ENCODE results near the gene SYS1. TPM values are rescaled to one million over a fixed set of nuclear protein-coding genes. Genes with fewer than 3 reads are reported as not detected.

Gene SYS1
- total RNA-seq (2014; rRNA removed; shearing (Covaris generic); ENCODE audit: low replicate concordance) = 24.5 and 32.3 TPM in 2 replicates

DNA sequence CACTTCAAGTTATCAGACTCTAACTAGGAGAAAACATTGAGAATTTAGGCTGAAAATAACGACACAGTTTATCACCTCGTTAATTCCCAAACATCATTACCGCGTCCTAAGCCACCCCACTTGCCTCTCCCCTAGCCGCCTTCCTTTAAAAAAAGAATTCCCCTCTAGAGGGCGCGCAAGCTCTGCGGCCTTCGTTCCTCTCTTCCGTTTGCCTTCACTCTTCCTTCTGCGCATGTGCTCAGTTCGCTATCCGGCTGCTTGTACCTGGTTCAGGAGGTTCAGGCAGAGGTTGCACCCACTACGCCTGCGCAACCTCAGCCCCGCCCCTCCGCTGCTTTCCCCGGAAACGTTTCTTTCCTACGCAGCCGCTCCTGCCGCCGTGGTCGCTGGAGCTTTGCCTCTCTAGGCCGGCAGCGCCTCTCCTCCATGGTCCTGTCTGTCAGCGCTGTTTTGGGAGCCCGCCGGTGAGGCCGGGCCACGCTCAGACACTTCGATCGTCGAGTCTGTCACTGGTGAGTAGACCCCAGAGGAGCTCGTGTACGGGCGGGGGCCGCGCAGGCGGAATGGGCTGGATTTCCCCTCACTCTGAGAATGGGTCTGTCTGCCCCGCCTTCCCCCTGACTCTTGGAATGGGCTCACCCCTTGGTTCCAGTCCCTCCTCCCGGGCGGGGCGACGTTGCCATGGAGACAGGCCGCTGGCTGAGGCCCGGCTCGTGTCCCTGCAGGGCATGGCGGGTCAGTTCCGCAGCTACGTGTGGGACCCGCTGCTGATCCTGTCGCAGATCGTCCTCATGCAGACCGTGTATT, at the start of gene SYS1:
TSS of gene SYS1 (plus strand) at position 353 of the 807 bp plus-strand sequence. CDS start at position 729, 376 bp downstream.
- no peaks in the 10 kb centered on the region for H3K9me3 ChIP-seq
- H3K36me3 ChIP-seq = peaks cover 34% of the 10 kb centered on the region
- DNase-seq = peak; percentile 99
- H3K27me3 ChIP-seq = no peaks in the 10 kb centered on the region
- peak within 1 kb of the TSS; percentile 93 for H3K4me3 ChIP-seq

DNA sequence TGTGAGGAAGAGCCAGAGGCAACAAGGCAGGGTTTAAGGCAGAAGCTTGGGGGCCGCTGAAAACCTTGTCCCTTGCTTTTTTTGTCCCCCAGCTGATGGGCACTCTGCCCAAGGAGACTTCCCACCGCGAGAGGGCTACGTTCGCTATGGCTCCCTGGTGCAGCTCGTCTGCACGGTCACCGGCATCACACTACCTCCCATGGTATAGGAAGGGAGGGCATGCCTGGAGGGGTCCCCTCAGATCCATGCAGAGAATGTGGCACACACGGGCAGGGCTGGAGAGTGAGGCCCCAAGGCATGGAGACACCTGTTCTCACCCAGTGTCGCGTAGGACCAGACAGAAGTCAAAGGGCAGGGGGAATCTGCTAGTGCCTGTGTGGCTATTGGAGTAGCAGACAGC, 49.0 kb upstream of the SYS1 start:
- H3K9me3 ChIP-seq = no peaks in the 10 kb centered on the region
- H3K27me3 ChIP-seq = no peaks in the 10 kb centered on the region
- H3K36me3 ChIP-seq = no peaks in the 10 kb centered on the region
- H3K4me3 ChIP-seq = no peak overlapping the region
- DNase-seq = no peak

DNA sequence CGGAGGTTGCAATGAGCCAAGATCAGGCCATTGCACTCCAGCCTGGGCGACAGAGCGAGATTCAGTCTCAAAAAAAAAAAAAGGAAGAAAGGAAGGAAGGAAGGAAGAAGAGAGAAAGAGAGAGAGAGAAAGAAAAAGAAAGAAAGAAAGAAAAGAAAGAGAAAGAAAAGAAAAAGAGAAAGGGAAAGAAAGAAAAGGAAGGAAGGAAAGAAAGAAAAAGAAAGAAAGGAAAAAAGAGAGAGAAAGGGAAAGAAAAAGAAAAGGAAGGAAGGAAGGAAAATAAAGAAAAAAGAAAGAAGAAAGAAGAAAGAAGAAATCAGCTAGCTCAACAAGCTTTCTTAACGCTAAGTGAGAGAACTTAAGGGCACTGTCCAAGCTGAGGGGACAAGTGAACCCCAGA, 47.3 kb upstream of the SYS1 start:
- Histone ChIP-seq H3K36me3 (no peaks in the 10 kb centered on the region), H3K9me3 (no peaks in the 10 kb centered on the region), H3K4me3 (no peak overlapping the region), H3K27me3 (no peaks in the 10 kb centered on the region)
- DNase-seq = no peak

DNA sequence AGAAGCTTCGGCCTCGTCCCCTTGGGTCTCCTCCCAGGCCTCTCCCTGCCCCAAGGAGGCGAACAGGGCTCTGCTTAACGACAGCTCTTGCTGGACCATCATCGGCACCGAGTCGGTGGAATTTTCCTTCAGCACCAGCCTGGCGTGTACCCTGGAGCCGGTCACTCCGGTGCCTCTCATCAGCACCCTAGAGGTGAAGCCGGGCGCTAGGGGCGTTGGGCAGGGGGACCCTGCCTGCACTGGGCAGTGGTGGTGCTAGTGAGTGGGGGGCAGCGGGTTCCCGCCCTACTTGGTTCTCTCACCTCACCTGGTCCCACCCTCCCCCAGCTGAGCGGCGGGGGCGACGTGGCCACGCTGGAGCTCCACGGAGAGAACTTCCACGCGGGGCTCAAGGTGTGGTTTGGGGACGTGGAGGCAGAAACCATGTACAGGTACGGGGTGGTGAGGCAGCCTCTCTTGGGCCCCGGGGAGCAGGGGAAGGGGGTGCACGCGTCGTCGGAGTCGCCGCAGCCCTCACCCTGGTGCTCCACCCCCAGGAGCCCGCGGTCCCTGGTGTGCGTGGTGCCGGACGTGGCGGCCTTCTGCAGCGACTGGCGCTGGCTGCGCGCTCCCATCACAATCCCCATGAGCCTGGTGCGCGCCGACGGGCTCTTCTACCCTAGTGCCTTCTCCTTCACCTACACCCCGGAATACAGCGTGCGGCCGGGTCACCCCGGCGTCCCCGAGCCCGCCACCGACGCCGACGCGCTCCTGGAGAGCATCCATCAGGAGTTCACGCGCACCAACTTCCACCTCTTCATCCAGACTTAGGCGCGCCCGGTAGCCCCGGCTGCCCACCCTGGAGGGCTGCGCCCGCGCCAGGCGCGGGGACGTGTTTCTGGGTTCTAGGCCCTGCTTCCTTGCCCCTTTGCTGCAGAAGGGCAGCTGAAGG, 46.5 kb upstream of the SYS1 start:
- H3K36me3 ChIP-seq = no peaks in the 10 kb centered on the region
- no peak for DNase-seq
- no peaks in the 10 kb centered on the region for H3K27me3 ChIP-seq
- no peaks in the 10 kb centered on the region for H3K9me3 ChIP-seq
- H3K4me3 ChIP-seq = no peak overlapping the region

DNA sequence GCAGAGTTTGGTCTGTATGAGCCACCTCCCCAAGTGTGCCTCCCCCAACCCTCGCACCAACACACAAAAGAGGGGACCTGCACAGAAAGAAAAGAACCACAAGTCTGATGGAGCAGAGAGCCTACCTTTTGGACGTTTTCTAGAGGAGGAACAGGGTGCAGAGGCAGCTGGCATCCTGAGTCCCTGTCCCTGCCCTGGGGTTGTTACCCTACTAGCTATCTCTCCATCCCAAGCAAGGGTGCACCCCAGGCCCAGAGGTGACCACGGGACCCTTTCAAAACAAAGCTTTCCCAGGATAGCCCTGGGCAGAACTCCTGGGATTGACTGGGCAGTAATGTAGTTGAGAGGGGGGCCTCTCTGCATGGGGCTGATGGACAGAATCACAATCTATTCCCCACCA, 45.1 kb upstream of the SYS1 start:
- Histone ChIP-seq H3K36me3 (no peaks in the 10 kb centered on the region), H3K9me3 (no peaks in the 10 kb centered on the region), H3K4me3 (no peak overlapping the region), H3K27me3 (no peaks in the 10 kb centered on the region)
- DNase-seq = no peak

DNA sequence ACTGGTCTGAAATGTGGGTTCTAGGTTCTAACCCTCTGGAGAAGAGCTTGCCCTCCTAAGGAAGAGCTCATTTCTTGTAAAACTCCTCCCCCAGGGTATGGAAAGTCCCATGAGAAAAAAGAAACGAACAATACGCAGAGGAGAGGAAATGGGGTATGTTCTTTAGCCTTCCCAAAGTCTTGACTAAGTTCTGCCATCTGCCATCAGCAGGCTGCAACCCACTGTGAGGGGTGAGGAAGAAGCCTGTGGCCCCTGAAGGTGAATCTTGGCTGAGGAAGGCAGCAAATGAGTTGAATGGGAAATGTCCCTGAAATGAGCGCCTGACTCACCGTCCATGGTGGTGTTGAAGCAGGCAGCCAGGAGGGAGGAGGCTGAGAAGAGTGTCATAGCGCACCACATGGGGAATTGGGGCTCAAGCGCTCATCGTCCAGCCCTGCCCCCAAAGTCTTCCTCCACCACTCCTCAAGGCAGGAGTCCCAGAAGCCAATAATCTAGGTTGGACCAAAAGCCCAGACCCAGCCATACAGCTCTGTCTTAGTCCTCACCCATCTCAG, 44.5 kb upstream of the SYS1 start:
- H3K36me3 ChIP-seq = no peaks in the 10 kb centered on the region
- no peak overlapping the region for H3K4me3 ChIP-seq
- DNase-seq = no peak
- no peaks in the 10 kb centered on the region for H3K27me3 ChIP-seq
- H3K9me3 ChIP-seq = no peaks in the 10 kb centered on the region

DNA sequence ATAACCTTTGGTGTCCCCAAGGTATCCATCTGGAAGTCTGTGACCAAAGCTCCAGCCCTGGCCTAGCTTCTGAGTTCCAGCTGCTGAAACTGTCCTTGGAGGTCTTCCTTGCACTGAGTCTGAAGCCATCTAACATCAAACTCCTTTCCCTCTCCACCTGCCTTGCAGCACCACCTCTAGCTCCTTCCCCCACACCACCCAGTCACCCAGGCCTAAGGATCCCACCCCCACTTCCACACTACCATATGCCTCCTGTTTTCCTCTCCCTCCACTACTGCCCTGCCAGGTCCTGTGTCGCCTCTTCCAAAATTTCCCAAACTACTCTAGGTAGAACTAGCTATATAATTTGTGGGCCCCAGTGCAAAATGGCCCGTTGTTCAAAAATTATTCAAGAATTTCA, 44.0 kb upstream of the SYS1 start:
- no peaks in the 10 kb centered on the region for H3K27me3 ChIP-seq
- no peak for DNase-seq
- H3K9me3 ChIP-seq = no peaks in the 10 kb centered on the region
- no peak overlapping the region for H3K4me3 ChIP-seq
- no peaks in the 10 kb centered on the region for H3K36me3 ChIP-seq

- no peak overlapping the region for H3K4me3 ChIP-seq
- H3K9me3 ChIP-seq = no peaks in the 10 kb centered on the region
- peaks cover 16% of the 10 kb centered on the region for H3K36me3 ChIP-seq
- H3K27me3 ChIP-seq = no peaks in the 10 kb centered on the region
- DNase-seq = no peak
Observed at GRCh38 chr20:45320948-45321595, 41.9 kb upstream of the SYS1 start.

DNA sequence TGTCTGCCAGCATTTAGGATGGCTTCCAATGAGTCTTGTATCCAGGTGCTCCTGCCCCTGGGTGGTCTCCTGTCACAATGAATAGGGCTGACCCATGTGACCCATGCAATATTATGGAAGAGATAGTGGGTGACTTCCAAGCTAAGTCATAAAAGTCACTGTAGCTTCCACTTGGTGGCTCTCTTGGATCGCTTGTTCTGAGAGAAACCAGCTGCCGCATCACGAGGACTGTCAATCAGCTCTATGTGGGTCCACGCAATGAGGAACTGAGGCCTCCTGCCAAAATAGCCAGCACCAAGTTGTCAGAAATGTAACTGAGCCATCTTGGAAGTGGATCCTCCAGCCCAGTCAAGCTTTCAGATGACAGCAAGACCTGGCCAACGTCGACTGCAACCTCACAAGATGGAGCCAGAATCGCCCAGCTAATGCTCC, 40.0 kb upstream of the SYS1 start:
- H3K9me3 ChIP-seq = no peaks in the 10 kb centered on the region
- H3K27me3 ChIP-seq = no peaks in the 10 kb centered on the region
- peak; percentile 62 for DNase-seq
- H3K36me3 ChIP-seq = peaks cover 33% of the 10 kb centered on the region
- H3K4me3 ChIP-seq = no peak overlapping the region

GRCh38 chr20:45323731-45324130, 39.2 kb upstream of the SYS1 start:
- no peak overlapping the region for H3K4me3 ChIP-seq
- H3K36me3 ChIP-seq = peaks cover 40% of the 10 kb centered on the region
- no peaks in the 10 kb centered on the region for H3K9me3 ChIP-seq
- no peak for DNase-seq
- H3K27me3 ChIP-seq = no peaks in the 10 kb centered on the region

DNA sequence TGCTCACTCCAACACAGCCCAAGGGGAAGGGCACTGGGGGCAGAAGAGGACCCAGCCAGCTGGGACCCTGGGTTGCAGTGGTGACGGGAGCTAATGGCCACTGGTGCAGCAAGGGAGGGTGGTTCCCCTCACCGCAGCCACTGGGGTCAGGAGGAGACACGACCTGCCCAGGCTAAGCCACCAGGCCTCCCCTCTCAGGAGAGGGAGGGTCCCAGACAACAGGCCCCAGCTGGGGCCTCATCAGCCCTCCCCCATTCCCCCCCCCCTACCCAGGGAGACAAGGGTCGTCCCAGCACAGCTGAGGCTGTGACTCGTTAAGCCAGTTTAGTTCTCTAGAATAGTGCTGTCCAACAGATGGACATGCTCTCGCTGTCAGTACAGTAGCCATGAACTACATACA, 37.6 kb upstream of the SYS1 start:
- Histone ChIP-seq H3K27me3 (no peaks in the 10 kb centered on the region), H3K9me3 (no peaks in the 10 kb centered on the region), H3K4me3 (no peak overlapping the region), H3K36me3 (peaks cover 57% of the 10 kb centered on the region)
- no peak for DNase-seq

DNA sequence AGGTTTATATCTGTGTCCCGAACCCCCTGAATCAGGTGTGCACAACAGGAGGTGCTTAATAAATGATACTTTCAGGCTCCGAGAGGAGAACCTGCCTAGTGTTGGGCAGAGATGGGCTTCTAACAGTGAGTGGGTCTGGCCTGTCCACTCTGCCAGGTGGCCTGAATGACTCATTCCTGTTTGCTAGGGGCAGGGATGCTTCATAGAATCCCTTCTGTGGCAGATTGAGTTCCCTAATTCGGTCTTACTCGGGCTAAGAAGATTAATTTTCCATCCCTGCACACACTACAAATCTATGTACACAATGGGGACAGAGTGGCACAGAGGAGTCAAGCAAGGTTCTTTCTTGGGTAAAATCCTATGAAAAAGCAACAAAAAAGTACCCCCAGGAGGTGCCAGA, 34.5 kb upstream of the SYS1 start:
- DNase-seq = no peak
- peaks cover 86% of the 10 kb centered on the region for H3K36me3 ChIP-seq
- H3K9me3 ChIP-seq = no peaks in the 10 kb centered on the region
- H3K27me3 ChIP-seq = no peaks in the 10 kb centered on the region
- no peak overlapping the region for H3K4me3 ChIP-seq

- Histone ChIP-seq H3K4me3 (no peak overlapping the region), H3K27me3 (no peaks in the 10 kb centered on the region), H3K36me3 (peaks cover 94% of the 10 kb centered on the region), H3K9me3 (no peaks in the 10 kb centered on the region)
- DNase-seq = no peak
Observed at GRCh38 chr20:45329497-45330319, 33.2 kb upstream of the SYS1 start.

- H3K36me3 ChIP-seq = peaks cover 96% of the 10 kb centered on the region
Observed at GRCh38 chr20:45330476-45330875, 32.5 kb upstream of the SYS1 start.

GRCh38 chr20:45336530-45337366, 26.2 kb upstream of the SYS1 start:
- Histone ChIP-seq H3K4me3 (no peak overlapping the region), H3K27me3 (no peaks in the 10 kb centered on the region), H3K9me3 (no peaks in the 10 kb centered on the region), H3K36me3 (peaks cover 93% of the 10 kb centered on the region)
- DNase-seq = peak; percentile 99

More at GRCh38 chr20:45330476-45330875, 32.5 kb upstream of the SYS1 start:
- DNase-seq = no peak
- no peak overlapping the region for H3K4me3 ChIP-seq
- H3K9me3 ChIP-seq = no peaks in the 10 kb centered on the region
- H3K27me3 ChIP-seq = no peaks in the 10 kb centered on the region

All from MG63 (cell line).